Panc1 (cell line): ENCODE measurements around the gene LEMD2.

ENCODE experiments used
- SIN3A ChIP-seq: IDR thresholded peaks from 2 replicates; pipeline ENCODE4 v1.6.1; 2012; ENCODE audit warnings: low read depth, mild to moderate bottlenecking, low read length, moderate library complexity, borderline replicate concordance; ENCODE audit not compliant: insufficient read depth
- TF ChIP-seq, protein P1 (sequence below): fragments of 450-650 bp; IDR thresholded peaks from 2 replicates; pipeline ENCODE4 v1.5.1; 2017; ENCODE audit warnings: mild to moderate bottlenecking

DNA sequence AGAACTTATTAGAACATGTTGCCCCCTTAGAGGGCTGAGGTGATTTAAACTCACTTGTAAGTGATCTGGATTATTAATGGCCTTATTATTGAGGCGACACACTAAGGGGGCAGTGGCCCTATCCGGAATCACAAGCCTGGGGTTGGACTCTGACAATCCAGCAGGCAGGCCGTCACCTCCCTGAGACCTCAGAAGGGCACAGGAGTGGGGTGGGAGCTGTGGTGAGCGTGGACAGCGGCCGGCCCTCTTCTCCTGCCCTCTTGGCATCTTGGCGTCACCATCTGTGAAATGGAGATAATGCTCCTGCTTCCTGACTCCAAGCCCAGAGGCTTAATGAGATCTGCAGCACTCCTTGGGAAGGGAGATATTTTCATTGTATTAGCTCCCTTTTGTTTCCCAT lies 61.8 kb downstream of the LEMD2 start:
- TF ChIP-seq, protein P1, sequence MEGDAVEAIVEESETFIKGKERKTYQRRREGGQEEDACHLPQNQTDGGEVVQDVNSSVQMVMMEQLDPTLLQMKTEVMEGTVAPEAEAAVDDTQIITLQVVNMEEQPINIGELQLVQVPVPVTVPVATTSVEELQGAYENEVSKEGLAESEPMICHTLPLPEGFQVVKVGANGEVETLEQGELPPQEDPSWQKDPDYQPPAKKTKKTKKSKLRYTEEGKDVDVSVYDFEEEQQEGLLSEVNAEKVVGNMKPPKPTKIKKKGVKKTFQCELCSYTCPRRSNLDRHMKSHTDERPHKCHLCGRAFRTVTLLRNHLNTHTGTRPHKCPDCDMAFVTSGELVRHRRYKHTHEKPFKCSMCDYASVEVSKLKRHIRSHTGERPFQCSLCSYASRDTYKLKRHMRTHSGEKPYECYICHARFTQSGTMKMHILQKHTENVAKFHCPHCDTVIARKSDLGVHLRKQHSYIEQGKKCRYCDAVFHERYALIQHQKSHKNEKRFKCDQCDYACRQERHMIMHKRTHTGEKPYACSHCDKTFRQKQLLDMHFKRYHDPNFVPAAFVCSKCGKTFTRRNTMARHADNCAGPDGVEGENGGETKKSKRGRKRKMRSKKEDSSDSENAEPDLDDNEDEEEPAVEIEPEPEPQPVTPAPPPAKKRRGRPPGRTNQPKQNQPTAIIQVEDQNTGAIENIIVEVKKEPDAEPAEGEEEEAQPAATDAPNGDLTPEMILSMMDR: no peak
- no peak for TF ChIP-seq SIN3A
